ENCODE data around the gene LCORL.
"Not testable (repeated sequence)": the region's sequence is repeated elsewhere in the genome, so short reads cannot be mapped to it uniquely, and the experiment has no call there.

The LCORL gene

GRCh38 chr4:18021720-18022571 is at the start of gene LCORL:
TSS of gene LCORL (minus strand) at chr4:18021755. CDS start at chr4:18021751, 4 bp downstream.
- DNase-seq (ENCODE audit: low read depth): peak; percentile 86
- peak within 1 kb of the TSS; percentile 90 for H3K4me3 ChIP-seq (ENCODE audit: low read depth, low read length)

GRCh38 chr4:18069810-18070209 is 48.3 kb upstream of the LCORL start:
- no peak for DNase-seq (ENCODE audit: low read depth)

DNA sequence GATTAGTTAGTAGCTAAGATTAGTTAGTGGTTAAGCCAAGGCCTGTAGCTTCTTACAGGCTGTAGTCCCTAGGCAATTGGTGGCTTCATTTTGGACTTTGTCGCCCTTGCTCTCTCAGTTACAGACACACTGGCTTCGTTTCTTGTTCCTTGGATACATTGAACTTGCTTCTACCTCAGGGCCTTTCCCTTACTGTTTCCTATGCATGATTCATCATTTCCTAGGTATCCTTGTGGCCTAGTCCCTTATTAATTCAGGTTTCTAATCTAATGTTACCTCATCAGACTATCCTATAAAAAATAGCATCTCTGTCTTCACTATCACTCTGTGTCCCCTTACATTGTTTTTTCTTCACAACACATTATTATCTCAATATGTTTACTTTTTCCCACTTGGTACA is 45.5 kb upstream of the LCORL start:
- H3K4me3 ChIP-seq (ENCODE audit: low read depth, low read length): no peak overlapping the region
- DNase-seq (ENCODE audit: low read depth): no peak

More at GRCh38 chr4:18069810-18070209, 48.3 kb upstream of the LCORL start:
- no peak overlapping the region for H3K4me3 ChIP-seq (ENCODE audit: low read depth, low read length)

- no peak overlapping the region for H3K4me3 ChIP-seq (ENCODE audit: low read depth, low read length)
- DNase-seq (ENCODE audit: low read depth): no peak
Observed at GRCh38 chr4:18063079-18063478, 41.5 kb upstream of the LCORL start.

DNA sequence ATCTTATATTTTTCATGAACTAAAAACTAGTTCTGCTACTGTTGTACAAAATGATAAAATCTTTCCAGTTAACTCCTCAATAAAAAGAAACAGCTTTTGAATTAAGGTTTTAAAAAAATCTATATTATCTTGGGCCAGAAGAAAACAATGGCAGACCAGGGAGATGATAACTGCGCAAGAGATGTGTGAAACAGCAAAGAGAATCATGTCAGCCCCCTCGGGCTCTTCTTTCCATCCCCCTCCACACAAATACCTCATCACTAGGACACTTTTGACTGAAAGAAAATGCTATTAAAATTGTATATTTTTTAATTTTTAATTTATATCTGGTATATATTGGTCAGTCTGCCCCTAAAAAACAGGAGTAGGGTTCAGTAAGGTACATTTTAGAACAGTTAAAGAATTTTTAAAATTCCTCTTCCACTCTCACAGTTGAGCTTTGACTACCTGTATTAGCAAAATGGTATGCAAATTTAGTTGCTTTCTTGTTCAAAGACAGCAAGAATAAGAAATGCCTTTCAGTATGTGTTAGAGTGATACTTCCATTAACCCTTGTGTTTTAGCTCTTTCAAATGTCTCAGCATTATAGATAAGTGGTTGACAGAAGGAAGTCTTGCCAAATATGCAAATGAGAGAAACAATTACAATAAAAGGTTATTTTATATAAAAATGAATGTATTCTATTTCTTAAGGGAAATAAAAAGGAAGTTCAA is 36.4 kb upstream of the LCORL start:
- DNase-seq (ENCODE audit: low read depth): no peak
- H3K4me3 ChIP-seq (ENCODE audit: low read depth, low read length): no peak overlapping the region

- no peak overlapping the region for H3K4me3 ChIP-seq (ENCODE audit: low read depth, low read length)
- DNase-seq (ENCODE audit: low read depth): no peak
Observed at GRCh38 chr4:18056030-18056429, 34.5 kb upstream of the LCORL start.

- no peak for DNase-seq (ENCODE audit: low read depth)
- H3K4me3 ChIP-seq (ENCODE audit: low read depth, low read length): no peak overlapping the region
Observed at GRCh38 chr4:18052158-18052557, 30.6 kb upstream of the LCORL start.

GRCh38 chr4:18051281-18051680 is 29.7 kb upstream of the LCORL start:
- DNase-seq (ENCODE audit: low read depth): no peak
- H3K4me3 ChIP-seq (ENCODE audit: low read depth, low read length): no peak overlapping the region

GRCh38 chr4:18050448-18050847 is 28.9 kb upstream of the LCORL start:
- H3K4me3 ChIP-seq (ENCODE audit: low read depth, low read length): no peak overlapping the region
- DNase-seq (ENCODE audit: low read depth): no peak

DNA sequence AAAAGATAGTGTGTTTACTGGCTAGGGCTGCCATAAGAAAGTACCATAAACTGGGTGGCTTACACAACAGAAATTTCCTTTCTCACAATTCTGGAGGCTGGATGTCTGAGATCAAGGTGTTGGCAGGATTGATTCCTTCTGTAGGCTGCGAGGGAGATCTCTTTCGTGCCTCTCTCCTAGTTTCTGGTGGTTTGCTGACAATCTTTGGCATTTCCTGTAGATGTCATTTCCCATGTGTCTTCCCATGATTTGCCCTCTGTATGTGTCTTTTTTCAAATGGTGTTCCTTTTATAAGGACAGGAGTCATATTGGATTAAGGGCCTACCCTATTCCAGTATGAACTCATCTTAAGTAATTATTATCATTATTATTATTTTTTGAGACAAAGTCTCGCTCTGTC is 27.9 kb upstream of the LCORL start:
- no peak for DNase-seq (ENCODE audit: low read depth)
- H3K4me3 ChIP-seq (ENCODE audit: low read depth, low read length): no peak overlapping the region

DNA sequence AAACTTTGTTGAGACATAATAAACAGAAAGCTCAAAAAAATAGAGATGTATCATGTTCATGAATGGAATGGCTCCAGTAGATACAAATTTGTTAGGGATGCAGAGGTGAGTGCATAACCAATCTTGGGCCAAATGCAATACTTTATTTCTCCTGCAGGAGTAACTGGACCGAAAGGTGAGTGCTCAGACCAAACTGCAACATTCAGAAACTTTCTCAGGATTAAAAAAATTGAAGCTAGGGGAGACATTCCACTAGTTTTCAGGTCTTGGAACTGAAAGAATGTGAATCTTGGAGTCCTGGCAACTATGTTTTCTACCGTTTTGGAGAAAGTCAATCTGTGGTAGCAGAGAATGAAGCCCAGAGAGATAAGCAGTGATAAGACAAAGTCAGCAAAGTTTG is 21.2 kb upstream of the LCORL start:
- H3K4me3 ChIP-seq (ENCODE audit: low read depth, low read length): no peak overlapping the region
- DNase-seq (ENCODE audit: low read depth): no peak

- no peak for DNase-seq (ENCODE audit: low read depth)
- H3K4me3 ChIP-seq (ENCODE audit: low read depth, low read length): no peak overlapping the region
Observed at GRCh38 chr4:18042012-18042411, 20.5 kb upstream of the LCORL start.

DNA sequence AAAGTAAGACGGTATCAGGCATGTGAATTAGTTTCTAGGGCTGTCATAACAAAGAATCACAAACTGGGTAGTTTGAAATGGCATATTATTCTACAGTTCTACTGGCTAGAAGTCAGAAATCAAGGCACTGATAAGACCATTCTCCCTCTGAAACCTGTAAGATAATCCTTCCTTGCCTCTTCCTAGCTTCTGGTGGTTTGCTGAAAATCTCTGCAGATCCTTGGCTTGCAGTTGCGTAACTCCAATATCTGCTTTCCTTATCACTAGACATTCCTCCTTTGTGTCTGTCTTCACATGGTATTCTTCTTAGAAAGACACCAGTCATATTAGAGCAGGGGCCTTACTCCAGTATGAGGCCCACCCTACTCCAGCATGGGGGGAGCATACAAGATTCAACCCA is 19.6 kb upstream of the LCORL start:
- DNase-seq (ENCODE audit: low read depth): no peak
- H3K4me3 ChIP-seq (ENCODE audit: low read depth, low read length): no peak overlapping the region

DNA sequence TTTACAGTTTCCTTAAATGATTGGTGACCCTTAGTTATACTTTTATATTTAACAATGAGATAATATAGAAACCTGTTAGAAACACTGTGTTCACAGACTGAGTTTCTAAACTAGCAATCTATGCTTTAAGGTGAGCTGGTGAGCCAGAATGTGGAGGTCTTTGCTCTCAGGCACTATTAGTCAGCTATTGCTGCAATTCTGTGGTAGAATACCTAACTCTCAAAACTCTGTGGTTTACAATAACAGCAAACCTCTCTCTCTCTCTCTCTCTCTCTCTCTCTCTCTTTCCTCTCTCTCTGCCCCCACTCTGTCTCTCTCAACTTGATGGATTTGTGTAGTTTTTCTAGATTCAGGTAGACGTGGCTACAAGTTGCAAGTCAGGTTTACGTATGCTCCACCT is 17.6 kb upstream of the LCORL start:
- H3K4me3 ChIP-seq (ENCODE audit: low read depth, low read length): no peak overlapping the region
- DNase-seq (ENCODE audit: low read depth): no peak

- H3K4me3 ChIP-seq (ENCODE audit: low read depth, low read length); DNase-seq (ENCODE audit: low read depth): not testable (repeated sequence)
Observed at GRCh38 chr4:18036369-18036768, 14.8 kb upstream of the LCORL start.

DNA sequence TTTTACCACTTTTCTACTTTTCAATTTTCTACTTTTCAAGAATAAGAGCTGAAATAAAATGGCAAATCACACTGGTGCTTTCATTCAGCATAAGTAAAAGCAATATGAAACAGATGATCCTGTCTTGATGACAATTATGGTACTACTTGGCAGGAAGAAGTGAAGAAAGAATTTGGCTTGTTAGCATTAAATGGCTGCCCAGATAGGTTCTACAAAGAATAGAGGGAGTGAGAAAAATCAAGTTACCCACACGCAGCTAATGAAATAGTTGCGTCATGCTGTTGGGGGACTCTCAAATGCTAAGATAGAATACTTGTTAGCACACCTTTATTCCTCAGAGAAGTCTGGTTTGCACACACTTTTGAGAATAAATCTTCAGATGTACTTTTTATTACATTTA is 12.5 kb upstream of the LCORL start:
- DNase-seq (ENCODE audit: low read depth): no peak

GRCh38 chr4:18033111-18034085 is 11.8 kb upstream of the LCORL start:
- no peak for DNase-seq (ENCODE audit: low read depth)
- H3K4me3 ChIP-seq (ENCODE audit: low read depth, low read length): no peak overlapping the region

More for the DNA sequence above, 12.5 kb upstream of the LCORL start:
- H3K4me3 ChIP-seq (ENCODE audit: low read depth, low read length): no peak overlapping the region

DNA sequence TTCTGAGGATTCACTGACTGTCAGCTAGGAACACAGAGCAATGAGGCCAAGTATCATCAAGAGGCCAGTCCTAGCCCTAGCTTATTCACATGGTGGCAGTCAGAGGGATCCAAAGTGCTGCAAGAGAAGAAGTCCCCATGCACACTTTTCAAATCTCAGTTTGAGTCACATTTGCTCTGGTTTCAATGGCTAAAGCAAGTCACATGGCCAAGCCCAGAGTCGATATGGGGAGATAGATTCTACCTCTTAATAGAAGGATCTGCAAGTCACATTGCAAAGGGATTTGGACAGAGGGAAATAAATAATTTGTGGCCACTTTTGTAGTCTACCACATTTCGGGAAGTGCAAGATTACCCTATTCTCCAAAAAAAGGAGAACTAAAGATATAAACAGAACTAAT is 3.7 kb upstream of the LCORL start:
- DNase-seq (ENCODE audit: low read depth): no peak
- no peak overlapping the region for H3K4me3 ChIP-seq (ENCODE audit: low read depth, low read length)

DNA sequence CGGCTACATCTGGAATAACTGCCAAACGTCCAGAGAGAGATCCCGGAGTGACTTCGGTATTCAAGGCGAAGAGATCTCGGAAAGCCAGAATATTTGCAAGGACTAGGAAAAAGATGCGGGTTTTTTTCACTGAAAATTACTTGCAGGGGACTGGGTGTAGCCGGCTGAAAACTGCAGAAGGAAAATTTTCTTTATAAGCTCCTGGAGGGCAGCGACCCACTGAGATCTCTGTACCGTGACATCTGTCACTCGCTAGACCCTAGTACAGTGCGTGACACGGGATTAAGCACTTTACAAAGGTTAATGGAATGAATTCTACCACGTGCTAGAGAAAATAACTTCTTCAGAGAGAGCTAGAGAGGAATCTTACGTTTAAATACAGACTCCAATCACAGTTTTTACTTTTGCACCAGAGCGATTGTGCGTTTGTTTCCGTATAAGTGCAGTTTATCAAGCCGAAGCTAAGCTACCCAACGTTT is 1.1 kb upstream of the LCORL start:
- H3K4me3 ChIP-seq (ENCODE audit: low read depth, low read length): peak overlapping the region; percentile 90
- no peak for DNase-seq (ENCODE audit: low read depth)

- peak overlapping the region; percentile 90 for H3K4me3 ChIP-seq (ENCODE audit: low read depth, low read length)
- DNase-seq (ENCODE audit: low read depth): no peak
Observed at GRCh38 chr4:18021470-18021719, 160 bp downstream of the LCORL start.

Measured in skeletal muscle cell (primary cell).